Upper lobe of left lung (tissue), 6 donors: Measurements from ENCODE around the gene USP33. TPM values are rescaled to one million over a fixed set of nuclear protein-coding genes. Genes with fewer than 3 reads are reported as not detected.
A peak's percentile ranks its signal among the peaks of the same experiment; 100 is the strongest.
"Not testable (repeated sequence)": the region's sequence is repeated elsewhere in the genome, so short reads cannot be mapped to it uniquely, and the experiment has no call there.

Source experiments
- ATAC-seq, 2 donors: fragments of 200-7000 bp; cut with Tn5 transposase; one replicate each; pipeline ENCODE4 v1.9.1; 2022; ENCODE audit warnings: mild to moderate bottlenecking in 2 of 2, moderate library complexity in 2 of 2; ENCODE audit not compliant: low FRiP score in 2 of 2
- DNase-seq, 2 donors: peaks; one replicate each; pipeline ENCODE4 v3.0.0-alpha.2; 2019 to 2020
- H3K27ac ChIP-seq, 4 donors: fragments of 200-600 bp; sonication (generic); one replicate each; pipeline ENCODE4 v1.5.1; 2016 to 2019
- H3K27me3 ChIP-seq, 4 donors: fragments of 200-600 bp; sonication (generic); one replicate each; pipeline ENCODE4 v1.5.1; 2017 to 2019
- H3K36me3 ChIP-seq, 4 donors: fragments of 200-600 bp; sonication (generic); one replicate each; pipeline ENCODE4 v1.5.1; 2016 to 2019
- H3K4me1 ChIP-seq, 4 donors: fragments of 200-600 bp; sonication (generic); one replicate each; pipeline ENCODE4 v1.5.1; 2018 to 2019
- H3K4me3 ChIP-seq, 4 donors: fragments of 200-600 bp; sonication (generic); one replicate each; pipeline ENCODE4 v1.5.1; 2017 to 2019; ENCODE audit warnings: mild to moderate bottlenecking in 2 of 4, moderate library complexity in 1 of 4
- H3K9me3 ChIP-seq, 4 donors: fragments of 200-600 bp; sonication (generic); one replicate each; pipeline ENCODE4 v1.5.1; 2018 to 2019
- EP300 ChIP-seq, 4 donors: sonication (generic); formaldehyde crosslinking; IDR thresholded peaks; one replicate each; pipeline ENCODE4 v1.5.1; 2017; ENCODE audit warnings: antibody characterized with exemption in 4 of 4, control low read depth in 2 of 4
- POLR2A ChIP-seq, 4 donors: fragments of 450-650 bp; IDR thresholded peaks; one replicate each; pipeline ENCODE4 v1.5.1; 2016 to 2017; ENCODE audit warnings: antibody characterized with exemption in 4 of 4, mild to moderate bottlenecking in 2 of 4
- POLR2AphosphoS5 ChIP-seq, 2 donors: sonication (generic); formaldehyde crosslinking; IDR thresholded peaks; one replicate each; pipeline ENCODE4 v1.5.1; 2017; ENCODE audit warnings: antibody characterized with exemption in 2 of 2
- WGBS, 2 donors: methylation state at CpG; one replicate each; pipeline ENCODE4 v1.1.5; 2017 to 2018; 5-methylcytosine and 5-hydroxymethylcytosine counted together
- total RNA-seq, 6 donors: library from RNA; depleted of rRNA in 4 of 6; stranded (reverse); fragments of >200 nt in 4 of 6; gene quantifications; one replicate each; pipeline versions ENCODE4 v1.1.0 to v1.2.1, GENCODE V29; 2016 to 2021
- TF ChIP-seq, protein P1 (sequence below), 6 experiments: fragments of 450-650 bp in 4 of 6; fragments of 200-600 bp in 2 of 6; sonication (generic) in 2 of 6; IDR thresholded peaks; one replicate each; pipeline ENCODE4 v1.5.1; 2016 to 2019; ENCODE audit warnings: antibody characterized with exemption in 6 of 6
- donor health status: DM: no; HTN: no; CAD: no; lungs with moderate emphysema.
- donor health status: DM: no; HTN: yes; CAD: no; lungs with severe emphysema.

The USP33 gene
- total RNA-seq, 6 donors from 2014 or later = 46.3 to 107 (median 58.7) TPM

DNA sequence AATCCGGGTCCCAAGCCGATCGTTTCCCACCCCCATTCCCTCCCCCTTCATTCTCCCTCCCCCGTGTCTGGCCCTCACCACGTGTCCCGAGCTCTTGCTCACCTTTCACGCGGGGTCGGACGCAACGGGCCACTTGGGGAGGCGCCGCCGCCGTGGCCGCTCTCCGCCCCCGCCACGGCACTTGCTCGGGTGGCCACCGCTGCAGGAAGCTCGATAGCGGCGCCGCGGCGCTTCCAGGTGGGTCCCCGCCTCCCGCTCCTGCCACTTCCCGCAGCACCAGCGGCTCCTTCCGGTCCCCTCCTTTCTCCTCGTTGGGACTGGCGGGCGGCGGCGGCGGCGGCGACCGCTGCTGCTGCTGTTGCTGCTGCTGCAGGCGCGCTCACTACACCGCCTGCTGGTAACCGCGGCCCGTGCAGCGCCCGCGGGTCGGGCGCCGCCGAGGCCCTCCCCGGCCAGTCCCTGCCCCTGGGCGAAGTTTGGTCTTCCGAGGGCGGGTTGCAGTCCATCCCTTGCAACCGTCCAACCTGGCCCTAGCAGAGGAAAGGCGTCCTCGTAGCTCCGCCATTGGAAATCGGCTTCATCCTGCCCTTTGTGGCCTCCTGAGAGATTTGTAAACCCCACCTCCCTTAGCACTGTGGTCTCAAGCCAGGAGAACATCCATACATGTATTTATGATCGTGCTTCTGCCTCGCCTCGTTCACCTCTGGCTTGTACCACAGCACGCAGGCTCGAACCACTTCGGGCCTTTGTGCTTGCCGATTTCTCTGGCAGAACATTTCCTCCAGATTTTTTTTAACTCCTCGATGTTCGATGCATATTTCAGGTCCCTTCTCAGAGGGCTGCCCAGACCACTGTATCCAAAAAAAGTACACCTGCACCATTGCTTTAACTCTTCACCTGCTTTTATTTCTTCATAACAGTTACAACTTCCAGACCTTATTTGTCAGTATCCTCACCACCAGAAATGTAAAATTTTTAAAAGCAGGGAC, 76.2 kb downstream of the USP33 start:
- H3K9me3 ChIP-seq = no peaks in the 10 kb centered on the region
- H3K27me3 ChIP-seq = no peaks in the 10 kb centered on the region
- DNase-seq (peak; percentile 94 to 98), ATAC-seq (peak; percentile 95 to 97)
- no peaks in the 10 kb centered on the region for H3K36me3 ChIP-seq
- TF ChIP-seq EP300 (IDR thresholded peaks at IDR 0.05) (peak in 1 of 4 donors; percentile 11), POLR2AphosphoS5 (IDR thresholded peaks at IDR 0.05) (peak; percentile 38 to 68), POLR2A (IDR thresholded peaks at IDR 0.05) (peak in 2 of 4 donors; percentile 49 to 67)
- TF ChIP-seq, protein P1, sequence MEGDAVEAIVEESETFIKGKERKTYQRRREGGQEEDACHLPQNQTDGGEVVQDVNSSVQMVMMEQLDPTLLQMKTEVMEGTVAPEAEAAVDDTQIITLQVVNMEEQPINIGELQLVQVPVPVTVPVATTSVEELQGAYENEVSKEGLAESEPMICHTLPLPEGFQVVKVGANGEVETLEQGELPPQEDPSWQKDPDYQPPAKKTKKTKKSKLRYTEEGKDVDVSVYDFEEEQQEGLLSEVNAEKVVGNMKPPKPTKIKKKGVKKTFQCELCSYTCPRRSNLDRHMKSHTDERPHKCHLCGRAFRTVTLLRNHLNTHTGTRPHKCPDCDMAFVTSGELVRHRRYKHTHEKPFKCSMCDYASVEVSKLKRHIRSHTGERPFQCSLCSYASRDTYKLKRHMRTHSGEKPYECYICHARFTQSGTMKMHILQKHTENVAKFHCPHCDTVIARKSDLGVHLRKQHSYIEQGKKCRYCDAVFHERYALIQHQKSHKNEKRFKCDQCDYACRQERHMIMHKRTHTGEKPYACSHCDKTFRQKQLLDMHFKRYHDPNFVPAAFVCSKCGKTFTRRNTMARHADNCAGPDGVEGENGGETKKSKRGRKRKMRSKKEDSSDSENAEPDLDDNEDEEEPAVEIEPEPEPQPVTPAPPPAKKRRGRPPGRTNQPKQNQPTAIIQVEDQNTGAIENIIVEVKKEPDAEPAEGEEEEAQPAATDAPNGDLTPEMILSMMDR (IDR thresholded peaks at IDR 0.05) = peak; percentile 93 to 99 (median 97)
- 1% methylated on average over 10 to 52 of the region's 72 CpGs for WGBS, 2 donors
- H3K27ac ChIP-seq = peak overlapping the region; percentile 90 to 97 (median 96)
- peak overlapping the region; percentile 63 to 96 (median 92) for H3K4me3 ChIP-seq
- peaks cover 20 to 31% (median 27%) of the 10 kb centered on the region in 4 donors for H3K4me1 ChIP-seq

DNA sequence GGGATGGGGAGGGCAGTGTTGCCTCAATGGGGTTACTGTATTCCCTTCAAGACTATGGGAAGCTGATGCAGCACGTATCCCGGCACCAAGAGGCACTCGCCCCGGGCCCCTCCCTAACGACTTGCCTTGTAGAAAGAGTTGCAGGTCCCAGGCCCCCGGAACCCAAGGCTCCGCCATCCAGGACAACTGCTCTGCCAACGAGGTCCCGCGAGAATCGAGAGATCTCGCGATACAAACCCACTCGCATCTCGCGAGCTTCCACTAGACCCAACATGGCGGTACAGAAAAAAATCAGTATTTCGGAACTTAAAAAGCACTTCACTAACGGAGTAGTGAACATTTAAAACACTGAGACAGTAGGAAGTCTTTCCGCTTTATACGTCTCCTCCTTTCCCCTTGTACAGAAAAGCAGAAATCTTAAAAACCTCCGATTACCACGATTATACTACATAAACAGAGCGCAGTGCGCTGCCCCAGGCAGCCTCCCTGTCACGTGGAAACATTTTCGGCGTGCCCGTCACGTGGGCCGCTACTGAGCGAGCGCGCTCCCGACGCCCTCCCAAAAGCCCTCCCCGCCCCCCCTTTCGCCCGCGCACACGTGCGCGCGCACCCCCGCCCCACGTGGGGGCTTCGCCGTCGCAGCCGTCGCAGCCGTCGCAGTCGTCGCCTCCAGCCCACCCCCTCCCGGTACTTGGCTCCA, 77.0 kb downstream of the USP33 start, which contains the start of gene ZZZ3:
TSS of gene ZZZ3 (minus strand) at position 199 of the 700 bp plus-strand sequence. CDS start 49,304 bp downstream, outside the sequence.
- DNase-seq (peak; percentile 93 to 95), ATAC-seq (peak; percentile 93)
- Histone ChIP-seq H3K4me1 (peaks cover 21 to 29% (median 25%) of the 10 kb centered on the region in 4 donors), H3K27ac (peak within 1 kb of the TSS; percentile 90 to 97 (median 96)), H3K9me3 (no peaks in the 10 kb centered on the region), H3K4me3 (peak within 1 kb of the TSS; percentile 63 to 96 (median 92)), H3K36me3 (no peaks in the 10 kb centered on the region), H3K27me3 (no peaks in the 10 kb centered on the region)
- TF ChIP-seq POLR2A (IDR thresholded peaks at IDR 0.05) (peak in 3 of 4 donors; percentile 52 to 66 (median 58)), POLR2AphosphoS5 (IDR thresholded peaks at IDR 0.05) (peak; percentile 14 to 50), EP300 (IDR thresholded peaks at IDR 0.05) (peak in 1 of 4 donors; percentile 12)
- TF ChIP-seq, protein P1 (IDR thresholded peaks at IDR 0.05) = peak in 2 of 6 experiments; percentile 14 to 22
- WGBS, 2 donors = 0% methylated on average over 20 to 42 of the region's 56 CpGs

DNA sequence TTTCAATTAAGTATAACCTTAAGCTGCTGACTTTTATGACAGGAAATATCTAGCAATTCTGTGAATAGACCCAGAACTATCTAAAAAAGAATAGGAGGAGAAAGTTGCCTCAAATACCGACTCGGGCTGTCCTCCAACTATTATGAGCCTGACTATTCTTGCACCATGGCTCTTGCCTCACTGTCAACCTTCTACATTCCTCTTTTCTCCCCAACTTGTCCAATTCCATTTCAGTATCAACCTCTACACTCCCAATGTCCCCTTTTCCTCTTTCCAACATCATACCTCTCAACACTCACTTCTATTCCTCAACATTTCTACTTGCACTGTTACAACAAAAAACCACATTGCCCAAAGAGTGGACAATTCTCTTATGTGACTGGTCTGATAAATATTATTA, 79.5 kb downstream of the USP33 start:
- H3K27me3 ChIP-seq = no peaks in the 10 kb centered on the region
- WGBS, 2 donors = 76 to 77% methylated on average over 2 of the region's 2 CpGs
- DNase-seq (no peak), ATAC-seq (no peak)
- no peak for TF ChIP-seq POLR2AphosphoS5 (IDR thresholded peaks at IDR 0.05)
- H3K4me3 ChIP-seq = no peak overlapping the region
- H3K36me3 ChIP-seq = no peaks in the 10 kb centered on the region
- no peaks in the 10 kb centered on the region for H3K9me3 ChIP-seq
- peaks cover 21 to 32% (median 26%) of the 10 kb centered on the region in 4 donors for H3K4me1 ChIP-seq
- no peak overlapping the region for H3K27ac ChIP-seq

DNA sequence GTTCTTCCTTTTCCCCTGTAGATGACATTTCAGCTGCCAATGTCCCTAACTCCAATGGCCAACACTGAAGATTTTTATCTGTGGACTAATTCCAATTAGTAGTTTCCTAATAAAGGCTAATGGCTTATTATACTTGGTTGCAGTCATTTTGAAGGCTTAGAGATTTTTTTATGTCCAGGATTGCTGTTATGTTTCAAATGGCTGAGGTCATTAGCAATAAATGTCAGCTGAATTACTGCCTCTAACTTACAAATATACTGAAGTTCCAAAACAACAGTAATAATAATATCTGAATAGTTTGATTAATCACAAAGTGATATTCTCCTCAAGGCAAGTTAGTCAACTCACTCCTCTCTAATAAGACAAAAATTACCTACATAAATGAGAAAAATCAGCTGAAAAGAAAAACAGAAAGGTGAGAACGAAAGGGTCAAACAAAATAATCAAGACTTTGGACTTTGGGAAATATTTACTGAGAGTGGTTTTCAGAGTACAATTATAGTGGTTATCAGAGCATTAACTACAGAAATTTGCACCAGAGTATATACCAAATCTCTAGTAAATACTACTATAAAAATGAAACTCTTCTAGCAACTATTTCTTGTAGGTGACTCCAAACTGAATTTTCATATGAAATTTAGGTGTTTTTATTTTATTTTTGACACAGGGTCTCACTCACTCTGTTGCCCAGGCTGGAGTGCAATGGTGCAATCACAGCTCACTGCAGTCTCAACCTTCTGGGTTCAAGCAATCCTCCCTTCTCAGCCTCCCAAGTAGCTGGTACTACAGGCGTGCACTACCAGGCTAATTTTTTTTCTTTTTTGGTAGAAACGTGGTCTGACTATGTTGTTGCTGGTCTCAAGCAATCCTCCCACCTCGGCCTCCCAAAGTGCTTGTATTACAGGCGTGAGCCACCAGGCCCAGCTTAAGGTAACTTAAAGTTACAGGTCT, 80.7 kb downstream of the USP33 start:
- no peaks in the 10 kb centered on the region for H3K9me3 ChIP-seq
- no peaks in the 10 kb centered on the region for H3K27me3 ChIP-seq
- H3K27ac ChIP-seq = no peak overlapping the region
- TF ChIP-seq, protein P1 (IDR thresholded peaks at IDR 0.05) = no peak
- TF ChIP-seq POLR2A (IDR thresholded peaks at IDR 0.05) (no peak), POLR2AphosphoS5 (IDR thresholded peaks at IDR 0.05) (no peak), EP300 (IDR thresholded peaks at IDR 0.05) (no peak)
- ATAC-seq = no peak
- H3K4me3 ChIP-seq = no peak overlapping the region
- H3K4me1 ChIP-seq = peaks cover 17 to 29% (median 25%) of the 10 kb centered on the region in 4 donors
- 85 to 93% methylated on average over 5 of the region's 5 CpGs for WGBS, 2 donors
- DNase-seq = no peak
- H3K36me3 ChIP-seq = no peaks in the 10 kb centered on the region

DNA sequence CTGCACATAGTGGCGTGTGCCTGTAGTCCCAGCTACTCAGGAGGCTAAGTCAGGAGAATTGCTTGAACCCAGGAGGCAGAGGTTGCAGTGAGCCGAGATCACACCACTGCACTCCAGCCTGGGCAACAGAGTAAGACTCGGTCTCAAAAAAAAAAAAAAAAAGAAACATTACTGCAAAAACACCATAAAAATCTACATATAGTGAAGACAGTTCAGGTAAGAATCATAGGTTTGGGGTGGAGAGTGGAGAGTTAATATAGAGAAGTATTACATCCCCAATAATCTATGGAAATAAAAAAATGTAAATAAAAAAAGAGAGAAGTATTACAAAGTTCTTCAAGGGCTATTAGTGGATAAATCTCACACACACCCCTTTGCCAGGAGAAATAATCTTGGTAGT, 84.8 kb downstream of the USP33 start:
- not testable (repeated sequence) for H3K27ac ChIP-seq, ATAC-seq, DNase-seq, H3K27me3 ChIP-seq, H3K9me3 ChIP-seq, H3K36me3 ChIP-seq, H3K4me3 ChIP-seq
- peaks cover 0 to 31% (median 22%) of the 10 kb centered on the region in 4 donors for H3K4me1 ChIP-seq
- WGBS, 2 donors = 96% methylated on average over 3 of the region's 3 CpGs
